DOHH2 (cell line): Measurements from ENCODE around the gene PNPLA2.

Source experiments
- EZH2phosphoT487 ChIP-seq: fragments of 200-600 bp; sonication (generic); IDR thresholded peaks from 2 replicates; pipeline ENCODE4 v1.6.1; 2017; ENCODE audit warnings: borderline replicate concordance, mild to moderate bottlenecking, antibody characterized with exemption, low read length, moderate library complexity, mixed read lengths
- TF ChIP-seq, protein P1 (sequence below): fragments of 200-600 bp; sonication (generic); IDR thresholded peaks from one replicate; pipeline ENCODE4 v1.5.1; 2014; ENCODE audit warnings: antibody characterized with exemption, mild to moderate bottlenecking, low read depth, low read length; ENCODE audit not compliant: poor library complexity, severe bottlenecking

DNA sequence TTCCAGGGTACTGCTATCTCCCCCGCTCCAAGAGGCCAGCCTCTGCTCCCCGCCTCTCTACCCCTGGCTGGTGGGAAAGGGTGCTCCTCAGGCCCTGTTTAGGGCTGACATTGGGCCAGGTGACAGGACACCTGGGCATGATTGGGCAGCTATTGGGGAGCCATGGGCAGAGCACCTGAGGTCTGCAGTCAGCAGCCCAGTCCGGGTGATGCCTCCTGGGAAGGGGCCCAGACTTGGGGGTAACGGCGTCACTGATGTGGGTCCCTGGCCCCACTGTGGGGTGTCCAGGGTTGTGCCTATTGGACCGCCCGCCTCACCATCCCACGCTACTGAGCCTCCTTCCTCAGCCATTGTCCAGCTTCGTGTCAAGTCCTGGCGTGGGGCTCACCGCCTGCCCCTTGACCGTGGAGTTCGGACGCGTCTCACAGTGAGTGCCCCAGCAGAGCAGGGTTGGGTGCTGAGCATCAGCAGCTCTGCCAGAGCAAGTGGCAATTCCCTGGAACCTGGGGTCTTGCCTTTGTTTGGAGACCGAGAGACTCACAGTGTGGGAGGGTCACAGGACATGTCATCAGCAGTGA, 38.7 kb upstream of the PNPLA2 start:
- TF ChIP-seq, protein P1, sequence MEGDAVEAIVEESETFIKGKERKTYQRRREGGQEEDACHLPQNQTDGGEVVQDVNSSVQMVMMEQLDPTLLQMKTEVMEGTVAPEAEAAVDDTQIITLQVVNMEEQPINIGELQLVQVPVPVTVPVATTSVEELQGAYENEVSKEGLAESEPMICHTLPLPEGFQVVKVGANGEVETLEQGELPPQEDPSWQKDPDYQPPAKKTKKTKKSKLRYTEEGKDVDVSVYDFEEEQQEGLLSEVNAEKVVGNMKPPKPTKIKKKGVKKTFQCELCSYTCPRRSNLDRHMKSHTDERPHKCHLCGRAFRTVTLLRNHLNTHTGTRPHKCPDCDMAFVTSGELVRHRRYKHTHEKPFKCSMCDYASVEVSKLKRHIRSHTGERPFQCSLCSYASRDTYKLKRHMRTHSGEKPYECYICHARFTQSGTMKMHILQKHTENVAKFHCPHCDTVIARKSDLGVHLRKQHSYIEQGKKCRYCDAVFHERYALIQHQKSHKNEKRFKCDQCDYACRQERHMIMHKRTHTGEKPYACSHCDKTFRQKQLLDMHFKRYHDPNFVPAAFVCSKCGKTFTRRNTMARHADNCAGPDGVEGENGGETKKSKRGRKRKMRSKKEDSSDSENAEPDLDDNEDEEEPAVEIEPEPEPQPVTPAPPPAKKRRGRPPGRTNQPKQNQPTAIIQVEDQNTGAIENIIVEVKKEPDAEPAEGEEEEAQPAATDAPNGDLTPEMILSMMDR, result no peak
- TF ChIP-seq EZH2phosphoT487, result no peak
